ENCODE results near the gene FILIP1.

GRCh38 chr6:75285283-75285639 lies 208.3 kb downstream of the FILIP1 start:
- TF ChIP-seq POLR2A (IDR thresholded peaks at IDR 0.05) (no peak), POLR2AphosphoS5 (IDR thresholded peaks at IDR 0.05; ENCODE audit: insufficient read depth in 1 of 2, low read depth in 1 of 2) (no peak), CTCF (IDR thresholded peaks at IDR 0.05) (no peak)
